Left ventricle myocardium inferior (tissue), 1 donor: ENCODE data around the gene QPCTL. TPM values are rescaled to one million over a fixed set of nuclear protein-coding genes. Genes with fewer than 3 reads are reported as not detected.
A peak's percentile ranks its signal among the peaks of the same experiment; 100 is the strongest.

Experiments
- DNase-seq: peaks from one replicate; pipeline ENCODE4 v3.0.0-alpha.2; 2020
- H3K27ac ChIP-seq: fragments of 200-600 bp; replicated peaks from 2 replicates; pipeline ENCODE4 v1.8.0; 2021
- H3K27me3 ChIP-seq: fragments of 200-600 bp; 2 replicates; pipeline ENCODE4 v1.8.0; 2021; ENCODE audit warnings: low read depth
- H3K36me3 ChIP-seq: fragments of 200-600 bp; 2 replicates; pipeline ENCODE4 v1.8.0; 2021
- H3K4me1 ChIP-seq: fragments of 200-600 bp; 2 replicates; pipeline ENCODE4 v1.8.0; 2021
- H3K4me3 ChIP-seq: fragments of 200-600 bp; 2 replicates; pipeline ENCODE4 v1.8.0; 2021; ENCODE audit warnings: mild to moderate bottlenecking, moderate library complexity
- H3K9me3 ChIP-seq: fragments of 200-600 bp; replicated peaks from 2 replicates; pipeline ENCODE4 v1.8.0; 2021
- CTCF ChIP-seq: fragments of 200-600 bp; IDR thresholded peaks from 2 replicates; pipeline ENCODE4 v1.8.0; 2021; ENCODE audit warnings: antibody characterized with exemption, mild to moderate bottlenecking, borderline replicate concordance
- intact Hi-C: fragments of 100-400 bp; cut with micrococcal nuclease; formaldehyde crosslinking; loops from one replicate; pipeline ENCODE4 v1.11.0; 2022
- total RNA-seq: library from RNA; stranded (reverse); fragmentation: NEBNext Ultra II Directional; extraction: Animal tissue kit (Norgen Biotek cat#: 25700); gene quantifications from one replicate; pipeline ENCODE4 v1.2.1, GENCODE V29; 2021
- donor health status: DM: no; HTN: yes; CAD: no; lungs with severe emphysema.

QPCTL gene
- total RNA-seq, 1 donor from 2014 or later = 2.2 TPM

- intact Hi-C loops = loop anchor here (10.0 kb wide), 1 partner anchor 121 kb away; no protein-coding TSS in a partner anchor
- Histone ChIP-seq H3K27ac (peak overlapping the region; percentile 69), H3K36me3 (no peaks in the 10 kb centered on the region), H3K4me1 (peaks cover 43% of the 10 kb centered on the region), H3K27me3 (peaks cover 7% of the 10 kb centered on the region), H3K9me3 (no peaks in the 10 kb centered on the region), H3K4me3 (peak overlapping the region; percentile 72)
- TF ChIP-seq CTCF = no peak
- DNase-seq = peak; percentile 82
Measured at GRCh38 chr19:45645631-45646344, 46.7 kb upstream of the QPCTL start.

DNA sequence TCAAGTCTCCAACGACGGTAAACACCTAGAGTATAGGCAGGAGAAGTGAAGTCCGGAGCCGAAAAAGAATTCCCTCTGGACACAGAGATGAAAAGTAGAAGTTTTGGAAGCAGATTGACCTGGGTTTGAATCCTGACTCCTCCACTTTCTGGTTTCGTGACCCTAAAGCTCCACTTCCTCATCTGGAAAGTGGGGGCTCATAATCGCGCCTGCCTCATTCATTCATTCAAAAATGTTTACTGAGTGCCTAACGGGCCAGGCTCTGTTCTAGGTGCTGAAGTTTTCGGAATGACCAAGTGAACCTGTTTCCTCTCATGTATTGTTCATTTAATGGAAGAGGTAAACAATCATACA, 46.1 kb upstream of the QPCTL start:
- Histone ChIP-seq H3K27ac (no peak overlapping the region), H3K9me3 (no peaks in the 10 kb centered on the region), H3K4me3 (peak overlapping the region; percentile 72), H3K36me3 (no peaks in the 10 kb centered on the region), H3K27me3 (peaks cover 7% of the 10 kb centered on the region), H3K4me1 (peaks cover 38% of the 10 kb centered on the region)
- intact Hi-C loops = loop anchor here (10.0 kb wide), 1 partner anchor 122 kb away; no protein-coding TSS in a partner anchor
- no peak for DNase-seq
- TF ChIP-seq CTCF = no peak

DNA sequence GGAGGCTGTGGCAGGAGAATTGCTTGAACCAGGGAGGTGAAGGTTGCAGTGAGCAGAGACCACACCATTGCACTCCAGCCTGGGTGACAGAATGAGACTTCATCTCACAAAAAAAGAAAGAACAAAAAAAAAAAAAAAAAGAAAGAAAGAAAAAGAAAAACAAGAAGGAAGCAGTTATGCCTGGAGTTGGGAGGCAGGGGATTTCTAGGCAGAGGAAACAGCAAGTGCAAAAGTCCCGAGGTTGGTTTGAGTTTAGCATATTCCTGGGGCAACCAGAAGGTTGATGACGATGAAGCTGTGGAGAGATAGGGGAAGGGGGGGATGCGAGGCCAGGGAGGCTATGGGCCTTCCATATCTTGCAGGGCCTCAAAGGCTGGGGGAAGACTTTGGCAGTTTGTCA, 41.7 kb upstream of the QPCTL start:
- Histone ChIP-seq H3K4me3 (no peak overlapping the region), H3K4me1 (peaks cover 7% of the 10 kb centered on the region), H3K27ac (no peak overlapping the region), H3K36me3 (no peaks in the 10 kb centered on the region), H3K9me3 (no peaks in the 10 kb centered on the region), H3K27me3 (peaks cover 20% of the 10 kb centered on the region)
- intact Hi-C loops = no loop called here
- DNase-seq = no peak
- TF ChIP-seq CTCF = no peak

DNA sequence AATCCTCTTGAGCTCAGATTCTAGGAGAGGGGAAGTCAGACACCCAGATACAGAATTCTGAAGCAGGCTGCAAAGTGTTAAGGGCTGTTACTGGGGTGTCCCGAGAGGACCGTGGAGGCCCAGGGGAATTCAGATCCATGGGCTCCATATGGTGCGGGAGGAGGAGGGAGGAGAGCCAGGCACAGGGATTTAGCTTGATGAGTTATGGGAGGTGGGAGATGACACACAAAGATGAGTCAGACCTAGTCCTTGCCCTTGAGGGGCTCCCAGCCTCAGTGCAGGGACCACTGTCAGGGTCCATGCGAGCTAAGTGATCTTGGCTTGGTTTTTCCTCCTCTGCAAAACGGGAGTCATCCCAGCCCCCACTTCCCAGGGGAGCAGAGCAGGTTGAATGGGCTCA, 38.8 kb upstream of the QPCTL start:
- H3K4me1 ChIP-seq = no peaks in the 10 kb centered on the region
- H3K4me3 ChIP-seq = no peak overlapping the region
- intact Hi-C loops = no loop called here

GRCh38 chr19:45655073-45655472, 37.4 kb upstream of the QPCTL start:
- Histone ChIP-seq H3K27me3 (peaks cover 30% of the 10 kb centered on the region), H3K4me1 (no peaks in the 10 kb centered on the region), H3K27ac (no peak overlapping the region), H3K36me3 (no peaks in the 10 kb centered on the region), H3K4me3 (no peak overlapping the region), H3K9me3 (no peaks in the 10 kb centered on the region)
- intact Hi-C loops = no loop called here
- TF ChIP-seq CTCF = no peak
- DNase-seq = no peak

More for the DNA sequence above, 38.8 kb upstream of the QPCTL start:
- H3K9me3 ChIP-seq = no peaks in the 10 kb centered on the region
- H3K36me3 ChIP-seq = no peaks in the 10 kb centered on the region
- peaks cover 17% of the 10 kb centered on the region for H3K27me3 ChIP-seq
- DNase-seq = no peak
- no peak overlapping the region for H3K27ac ChIP-seq
- no peak for TF ChIP-seq CTCF
